ENCODE results near the gene ZNF8.

DNA sequence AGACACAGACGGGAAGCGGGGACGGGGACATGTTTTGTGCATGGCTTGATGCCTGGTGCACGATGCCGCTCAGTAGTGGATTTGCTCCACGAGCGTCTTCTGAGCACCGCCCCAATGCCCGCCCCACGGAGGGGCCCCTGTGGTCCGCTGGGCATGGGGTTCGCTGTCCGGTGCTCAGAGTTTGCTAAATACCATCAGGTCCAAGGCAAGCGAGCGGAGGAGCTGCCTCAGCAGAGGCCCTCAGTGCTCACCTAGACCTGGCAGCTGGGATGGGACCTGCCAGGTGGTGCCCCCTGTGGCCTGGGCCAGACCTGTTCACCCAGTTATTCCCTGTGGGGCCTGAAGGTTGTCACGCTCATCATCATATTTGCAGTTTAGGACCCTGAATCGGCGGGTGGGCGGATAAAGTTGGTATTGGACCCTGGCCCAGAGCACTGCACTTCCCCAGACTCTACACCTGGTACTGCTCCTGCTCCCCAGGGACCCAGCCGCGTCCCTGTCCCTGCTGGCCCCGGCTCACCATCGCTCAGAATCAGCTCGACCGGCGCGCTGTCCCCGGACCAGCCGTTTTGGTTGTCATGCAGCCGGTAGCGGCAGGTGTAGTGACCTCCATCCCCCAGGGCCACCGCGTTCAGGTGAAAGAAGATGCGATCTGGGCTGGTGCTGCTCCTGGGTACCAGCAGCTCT, 72.3 kb downstream of the ZNF8 start:
- TF ChIP-seq, protein P1, sequence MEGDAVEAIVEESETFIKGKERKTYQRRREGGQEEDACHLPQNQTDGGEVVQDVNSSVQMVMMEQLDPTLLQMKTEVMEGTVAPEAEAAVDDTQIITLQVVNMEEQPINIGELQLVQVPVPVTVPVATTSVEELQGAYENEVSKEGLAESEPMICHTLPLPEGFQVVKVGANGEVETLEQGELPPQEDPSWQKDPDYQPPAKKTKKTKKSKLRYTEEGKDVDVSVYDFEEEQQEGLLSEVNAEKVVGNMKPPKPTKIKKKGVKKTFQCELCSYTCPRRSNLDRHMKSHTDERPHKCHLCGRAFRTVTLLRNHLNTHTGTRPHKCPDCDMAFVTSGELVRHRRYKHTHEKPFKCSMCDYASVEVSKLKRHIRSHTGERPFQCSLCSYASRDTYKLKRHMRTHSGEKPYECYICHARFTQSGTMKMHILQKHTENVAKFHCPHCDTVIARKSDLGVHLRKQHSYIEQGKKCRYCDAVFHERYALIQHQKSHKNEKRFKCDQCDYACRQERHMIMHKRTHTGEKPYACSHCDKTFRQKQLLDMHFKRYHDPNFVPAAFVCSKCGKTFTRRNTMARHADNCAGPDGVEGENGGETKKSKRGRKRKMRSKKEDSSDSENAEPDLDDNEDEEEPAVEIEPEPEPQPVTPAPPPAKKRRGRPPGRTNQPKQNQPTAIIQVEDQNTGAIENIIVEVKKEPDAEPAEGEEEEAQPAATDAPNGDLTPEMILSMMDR (conservative IDR thresholded peaks at IDR 0.05; ENCODE audit: low read length): no peak
- no peak for TF ChIP-seq EZH2phosphoT487 (IDR thresholded peaks at IDR 0.05; ENCODE audit: borderline replicate concordance, low read depth, low read length)
